COR-L47 (cell line): ENCODE data around the gene MEIOB.
"Not testable (repeated sequence)": the region's sequence is repeated elsewhere in the genome, so short reads cannot be mapped to it uniquely, and the experiment has no call there.

ENCODE experiments used
- DNase-seq: peaks from one replicate; lab custom pipeline; 2025; lab: John Stamatoyannopoulos, UW

MEIOB gene

GRCh38 chr16:1876468-1876867 lies 4.5 kb upstream of the MEIOB start:
- no peak for DNase-seq

GRCh38 chr16:1876066-1876465 lies 4.1 kb upstream of the MEIOB start:
- DNase-seq, result not testable (repeated sequence)

DNA sequence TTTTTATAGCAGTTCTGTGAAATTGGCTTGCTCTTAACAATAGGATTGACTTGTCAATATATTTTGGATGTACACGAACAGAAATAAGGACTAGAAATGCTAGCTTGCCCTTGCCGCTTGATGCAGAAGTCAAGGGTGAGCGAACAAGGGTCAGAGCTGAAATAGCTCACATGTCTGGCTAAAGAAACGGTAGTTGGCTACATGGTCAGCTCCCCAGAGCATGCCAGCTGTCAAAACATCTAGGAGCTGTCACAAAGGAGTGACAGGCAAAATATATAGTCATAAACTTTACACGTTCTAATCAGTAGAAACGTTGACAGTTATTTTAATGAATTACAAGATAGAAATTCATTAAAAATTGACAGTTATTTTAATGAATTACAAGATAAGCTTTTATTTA lies 2.9 kb upstream of the MEIOB start:
- no peak for DNase-seq

GRCh38 chr16:1870365-1871082 lies 1.4 kb downstream of the MEIOB start:
- no peak for DNase-seq

GRCh38 chr16:1865902-1866690 lies 5.9 kb downstream of the MEIOB start:
- DNase-seq, result no peak

DNA sequence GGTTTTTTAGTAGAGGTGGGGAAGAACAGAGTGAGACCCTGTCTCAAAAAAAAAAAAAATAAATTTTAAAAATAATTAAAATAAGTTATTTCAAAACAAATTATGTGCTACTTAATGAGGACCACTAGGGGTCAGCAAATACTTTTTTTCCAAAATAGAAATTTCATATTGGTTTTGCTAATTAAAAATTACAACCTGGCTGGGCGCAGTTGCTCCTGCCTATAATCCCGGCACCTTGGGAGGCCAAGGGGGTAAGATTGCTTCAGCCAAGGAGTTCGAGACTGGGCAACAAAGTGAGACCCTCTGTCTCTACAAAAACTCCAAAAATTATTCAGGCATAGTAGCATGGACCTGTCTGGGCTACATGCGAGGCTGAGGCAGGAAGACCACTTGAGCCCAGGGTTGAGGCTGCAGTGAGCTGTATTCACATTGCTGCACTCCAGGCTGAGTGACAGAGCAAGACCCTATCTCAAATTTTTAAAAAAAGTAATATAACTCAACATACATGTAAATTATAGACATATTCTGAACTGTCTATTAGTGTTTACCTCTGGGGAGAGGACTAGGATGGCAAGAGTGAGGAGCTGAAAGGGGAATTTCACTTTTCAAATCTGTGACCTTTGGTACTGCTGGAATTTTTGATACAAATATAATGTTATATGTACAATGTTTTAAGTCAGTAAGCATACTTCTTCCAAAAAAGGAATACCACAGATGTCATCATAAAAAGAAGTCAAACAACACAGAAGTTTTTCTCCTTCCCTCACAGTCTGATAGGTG lies 8.1 kb downstream of the MEIOB start:
- peak; percentile 31 for DNase-seq

- DNase-seq, result no peak
Measured at GRCh38 chr16:1862394-1862793, 9.6 kb downstream of the MEIOB start.

GRCh38 chr16:1861730-1862129 lies 10.2 kb downstream of the MEIOB start:
- DNase-seq, result no peak

DNA sequence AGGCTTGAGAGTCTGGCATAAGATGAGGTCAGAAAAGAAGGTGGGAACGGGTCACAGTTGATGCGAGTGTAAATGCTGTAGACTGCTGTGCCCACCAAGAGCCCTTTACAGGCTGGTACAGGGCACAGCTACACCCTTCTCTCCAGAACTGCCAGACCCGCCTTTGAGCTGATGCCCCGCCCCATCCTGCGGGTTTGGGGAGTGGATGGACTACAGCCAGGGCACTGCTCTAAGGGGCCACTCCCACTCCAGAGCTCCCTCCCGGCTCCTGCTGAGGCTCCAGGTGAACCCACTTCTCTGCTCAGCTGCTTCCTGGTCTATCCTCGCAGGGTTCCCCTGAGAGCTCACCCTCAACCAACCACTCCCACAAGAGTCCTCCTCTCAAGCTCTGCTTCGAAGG lies 12.3 kb downstream of the MEIOB start:
- no peak for DNase-seq

GRCh38 chr16:1858189-1858865 lies 13.6 kb downstream of the MEIOB start:
- no peak for DNase-seq

GRCh38 chr16:1857433-1858097 lies 14.4 kb downstream of the MEIOB start:
- no peak for DNase-seq

DNA sequence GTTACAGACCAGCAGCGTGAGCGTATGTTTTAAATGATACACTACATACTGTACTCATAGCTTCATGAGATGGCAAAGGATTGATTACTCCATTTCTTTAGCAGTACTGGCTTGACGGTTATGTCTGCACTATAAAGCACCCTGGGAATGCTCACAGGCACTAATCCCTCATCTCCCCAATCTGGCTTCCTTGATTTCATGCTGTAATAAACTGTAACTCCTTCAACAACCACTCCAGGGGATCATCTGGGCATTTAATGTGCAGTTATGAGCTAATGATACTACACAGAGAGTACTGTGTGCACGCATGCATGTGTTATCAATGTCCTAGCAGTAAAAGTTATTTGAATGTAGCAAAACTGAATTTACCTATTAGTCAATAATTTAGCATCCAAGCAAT lies 20.2 kb downstream of the MEIOB start:
- DNase-seq, result no peak

GRCh38 chr16:1850981-1851380 lies 21.0 kb downstream of the MEIOB start:
- DNase-seq, result no peak

- DNase-seq, result no peak
Measured at GRCh38 chr16:1846416-1846815, 25.5 kb downstream of the MEIOB start.

- no peak for DNase-seq
Measured at GRCh38 chr16:1845985-1846384, 26.0 kb downstream of the MEIOB start.

- no peak for DNase-seq
Measured at GRCh38 chr16:1839554-1839953, 32.4 kb downstream of the MEIOB start.

- no peak for DNase-seq
Measured at GRCh38 chr16:1834096-1834495, 37.9 kb downstream of the MEIOB start.

GRCh38 chr16:1832838-1833454 lies 39.0 kb downstream of the MEIOB start:
- DNase-seq, result no peak

DNA sequence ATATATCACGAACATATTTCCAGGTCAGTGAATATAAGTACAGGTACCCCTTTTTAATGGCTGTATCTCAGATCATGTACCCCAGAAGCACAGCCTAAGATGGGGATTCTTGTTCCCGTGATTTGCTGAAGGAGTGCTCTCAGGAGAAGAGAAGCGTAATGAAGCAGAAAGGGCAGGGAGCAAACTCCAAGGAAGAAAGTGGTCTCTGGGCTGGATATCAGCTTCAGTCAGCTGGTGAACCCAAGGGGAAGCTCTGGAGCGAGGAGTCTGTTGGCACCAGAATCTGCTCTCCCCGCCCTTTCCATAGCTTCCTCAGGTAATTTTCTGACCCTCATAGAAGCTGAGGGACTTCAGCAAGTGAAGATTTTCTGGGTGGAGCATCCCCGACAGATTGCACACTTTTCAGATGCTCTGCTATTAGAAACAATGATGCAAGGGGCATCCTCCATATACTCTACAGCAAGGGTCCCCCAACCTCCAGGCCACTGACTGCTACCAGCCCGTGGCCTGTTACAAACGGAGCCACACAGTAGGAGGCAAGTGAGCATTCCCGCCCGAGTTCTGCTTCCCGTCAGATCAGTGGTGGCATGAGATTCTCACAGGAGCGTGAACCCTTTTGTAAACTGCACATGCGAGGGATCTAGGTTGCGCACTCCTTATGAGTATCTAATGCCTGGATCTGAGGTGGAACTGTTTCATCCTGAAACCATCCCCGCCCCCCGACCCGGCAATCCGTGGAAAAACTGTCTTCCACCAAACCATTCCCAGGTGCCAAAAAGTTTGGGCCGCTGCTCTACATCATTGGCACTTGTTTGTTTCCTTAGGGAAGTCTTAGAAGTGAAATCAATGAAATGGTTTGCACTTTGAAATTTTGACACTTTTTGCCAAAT lies 40.5 kb downstream of the MEIOB start:
- no peak for DNase-seq

GRCh38 chr16:1830213-1830612 lies 41.8 kb downstream of the MEIOB start:
- DNase-seq, result no peak
